ENCODE measurements around the gene DYRK1A. TPM values are rescaled to one million over a fixed set of nuclear protein-coding genes. Genes with fewer than 3 reads are reported as not detected.

DYRK1A gene
- total RNA-seq, 1 experiment from 2014 or later, result 48.7 TPM

DNA sequence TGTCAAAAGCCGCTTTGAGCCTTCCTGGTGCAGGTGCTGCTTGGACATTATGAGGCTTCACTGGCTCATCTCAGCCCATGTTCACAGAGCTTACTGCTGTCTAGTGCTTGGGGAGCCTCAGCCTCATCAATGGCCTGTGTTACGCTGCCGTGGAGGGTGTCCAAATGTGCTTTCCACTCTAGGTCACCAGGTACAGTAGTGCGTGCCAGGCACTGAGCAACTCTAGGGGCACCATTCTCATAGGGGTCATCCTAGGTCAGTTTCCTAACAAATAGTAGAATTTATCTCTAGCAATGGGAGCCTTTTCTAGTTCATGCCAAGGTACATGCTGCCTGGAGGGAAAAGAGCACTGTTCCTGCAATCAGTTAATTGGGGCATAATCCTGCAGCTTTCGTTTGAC lies 193.8 kb downstream of the DYRK1A start:
- Histone ChIP-seq H3K27ac (ENCODE audit: low read length) (no peak overlapping the region), H3K79me2 (ENCODE audit: low read length) (no peaks in the 10 kb centered on the region), H3K9me3 (ENCODE audit: low read length) (no peaks in the 10 kb centered on the region), H3K36me3 (ENCODE audit: low read depth, low read length) (no peaks in the 10 kb centered on the region), H3K4me3 (ENCODE audit: low read length) (no peak overlapping the region), H3K4me2 (ENCODE audit: low read length) (no peak overlapping the region), H3K4me1 (ENCODE audit: insufficient read depth, low read length) (peaks cover 20% of the 10 kb centered on the region), H2AFZ (ENCODE audit: low read length) (no peak overlapping the region), H4K20me1 (ENCODE audit: low read length) (no peaks in the 10 kb centered on the region), H3K9ac (ENCODE audit: low read length) (no peak overlapping the region), H3F3A (ENCODE audit: low read length, unreplicated experiment) (no peaks in the 10 kb centered on the region), H3K27me3 (ENCODE audit: low read length) (no peaks in the 10 kb centered on the region), H3K9me2 (replicated peaks; ENCODE audit: low read length) (no peaks in the 10 kb centered on the region)
- no TSS peak for BruUV-seq (replicated peaks)
- intact Hi-C loops (cut with micrococcal nuclease), result loop anchor here (5.0 kb wide), 2 partner anchors 188 to 293 kb away; partner anchors contain the start of gene VPS26C
- CTCF ChIA-PET, result no interaction called here
- POLR2A ChIA-PET (ENCODE audit: unreplicated experiment), result no interaction called here
- ATAC-seq, result no peak
- TF ChIP-seq EZH2phosphoT487 (IDR thresholded peaks at IDR 0.05; ENCODE audit: borderline replicate concordance, low read length) (no peak), EZH2 (IDR thresholded peaks at IDR 0.05; ENCODE audit: low read length, unreplicated experiment) (no peak)
- TF ChIP-seq, protein P1, sequence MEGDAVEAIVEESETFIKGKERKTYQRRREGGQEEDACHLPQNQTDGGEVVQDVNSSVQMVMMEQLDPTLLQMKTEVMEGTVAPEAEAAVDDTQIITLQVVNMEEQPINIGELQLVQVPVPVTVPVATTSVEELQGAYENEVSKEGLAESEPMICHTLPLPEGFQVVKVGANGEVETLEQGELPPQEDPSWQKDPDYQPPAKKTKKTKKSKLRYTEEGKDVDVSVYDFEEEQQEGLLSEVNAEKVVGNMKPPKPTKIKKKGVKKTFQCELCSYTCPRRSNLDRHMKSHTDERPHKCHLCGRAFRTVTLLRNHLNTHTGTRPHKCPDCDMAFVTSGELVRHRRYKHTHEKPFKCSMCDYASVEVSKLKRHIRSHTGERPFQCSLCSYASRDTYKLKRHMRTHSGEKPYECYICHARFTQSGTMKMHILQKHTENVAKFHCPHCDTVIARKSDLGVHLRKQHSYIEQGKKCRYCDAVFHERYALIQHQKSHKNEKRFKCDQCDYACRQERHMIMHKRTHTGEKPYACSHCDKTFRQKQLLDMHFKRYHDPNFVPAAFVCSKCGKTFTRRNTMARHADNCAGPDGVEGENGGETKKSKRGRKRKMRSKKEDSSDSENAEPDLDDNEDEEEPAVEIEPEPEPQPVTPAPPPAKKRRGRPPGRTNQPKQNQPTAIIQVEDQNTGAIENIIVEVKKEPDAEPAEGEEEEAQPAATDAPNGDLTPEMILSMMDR (conservative IDR thresholded peaks at IDR 0.05; ENCODE audit: low read depth, low read length), result no peak
- DNase-seq, result no peak

DNA sequence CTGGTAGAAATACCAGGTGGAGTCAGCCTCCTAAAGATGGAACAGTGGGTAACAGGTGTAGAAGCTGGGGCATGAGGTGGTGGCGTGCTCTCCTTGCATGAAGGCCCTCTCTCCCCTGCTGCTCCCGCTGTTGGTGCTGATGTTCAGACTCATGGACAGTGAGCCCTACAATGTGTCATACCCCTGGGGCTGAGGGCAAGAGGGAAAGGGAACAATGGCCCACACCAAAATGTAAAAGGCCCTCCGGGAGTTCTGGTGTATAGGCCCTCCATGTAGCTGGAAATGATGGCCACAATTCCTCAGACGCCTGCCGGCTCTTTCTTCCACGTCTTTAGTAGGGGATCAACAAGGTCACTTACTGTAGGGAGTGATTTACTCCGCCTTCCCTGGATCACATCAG lies 194.9 kb downstream of the DYRK1A start:
- Histone ChIP-seq H3K27ac (ENCODE audit: low read length) (no peak overlapping the region), H2AFZ (ENCODE audit: low read length) (no peak overlapping the region), H3K27me3 (ENCODE audit: low read length) (no peaks in the 10 kb centered on the region), H3K9me2 (replicated peaks; ENCODE audit: low read length) (no peaks in the 10 kb centered on the region), H3K4me3 (ENCODE audit: low read length) (no peak overlapping the region), H3K4me2 (ENCODE audit: low read length) (no peak overlapping the region), H3K36me3 (ENCODE audit: low read depth, low read length) (no peaks in the 10 kb centered on the region), H3K9ac (ENCODE audit: low read length) (no peak overlapping the region), H3K4me1 (ENCODE audit: insufficient read depth, low read length) (peaks cover 22% of the 10 kb centered on the region), H3F3A (ENCODE audit: low read length, unreplicated experiment) (no peaks in the 10 kb centered on the region), H4K20me1 (ENCODE audit: low read length) (no peaks in the 10 kb centered on the region), H3K9me3 (ENCODE audit: low read length) (no peaks in the 10 kb centered on the region), H3K79me2 (ENCODE audit: low read length) (no peaks in the 10 kb centered on the region)
- BruUV-seq (replicated peaks), result no TSS peak
- TF ChIP-seq EZH2 (IDR thresholded peaks at IDR 0.05; ENCODE audit: low read length, unreplicated experiment) (no peak), EZH2phosphoT487 (IDR thresholded peaks at IDR 0.05; ENCODE audit: borderline replicate concordance, low read length) (no peak)
- TF ChIP-seq, protein P1 (conservative IDR thresholded peaks at IDR 0.05; ENCODE audit: low read depth, low read length), result no peak
- ChIA-PET CTCF (no interaction called here), POLR2A (ENCODE audit: unreplicated experiment) (interaction anchor here (0.6 kb wide), 1 partner anchor 1321 kb away, joined by 3 read pairs; no protein-coding TSS in a partner anchor)
- ATAC-seq (no peak), DNase-seq (no peak)
- intact Hi-C loops (cut with micrococcal nuclease), result loop anchor here (5.0 kb wide), 2 partner anchors 189 to 294 kb away; partner anchors contain the start of gene VPS26C
